Measurements from ENCODE around the gene NSL1. TPM values are rescaled to one million over a fixed set of nuclear protein-coding genes. Genes with fewer than 3 reads are reported as not detected.

NSL1 gene
- total RNA-seq, 4 donors from 2014 or later = 10.8 to 22.3 (median 16.9) TPM

DNA sequence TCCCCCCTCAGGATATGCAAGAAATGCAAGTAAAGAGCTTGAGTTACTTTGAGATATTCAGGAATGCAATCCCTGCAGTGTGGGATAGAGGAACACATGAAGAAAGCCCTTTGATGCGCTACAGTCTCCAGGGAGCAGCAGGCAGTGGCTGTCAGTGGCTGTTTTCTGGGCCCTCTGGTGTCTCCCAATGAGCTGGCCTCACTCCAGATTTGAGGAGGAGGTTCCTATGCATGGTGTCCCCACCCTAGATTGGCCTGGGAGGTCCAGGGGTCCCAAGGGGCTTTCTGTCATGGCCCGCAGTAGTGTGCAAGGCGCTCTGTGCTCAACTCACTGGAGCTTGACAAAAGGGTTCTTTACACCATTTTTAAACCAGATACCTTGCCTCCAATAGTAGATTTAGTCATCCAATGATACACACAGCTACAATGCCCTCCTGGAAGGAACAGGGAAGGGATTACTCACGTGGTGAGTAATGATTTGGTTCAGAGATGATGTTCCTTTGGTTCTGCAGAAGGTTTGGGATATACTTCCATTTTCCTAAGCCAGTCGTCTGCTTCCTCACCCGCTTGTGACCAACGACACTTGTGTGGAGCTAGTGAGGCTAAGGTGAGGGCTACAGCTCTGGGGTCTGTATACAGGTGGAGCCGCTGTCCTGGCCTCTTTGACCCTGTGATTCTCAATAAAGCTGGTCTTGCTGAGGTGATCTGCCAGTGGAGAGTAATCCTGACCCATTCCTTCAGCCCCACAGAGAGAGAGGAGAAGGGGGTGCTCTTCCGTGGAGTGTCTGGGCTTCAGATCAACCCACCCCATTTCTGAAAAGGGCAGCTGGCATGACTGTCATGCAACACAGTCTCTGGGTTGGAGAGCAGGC is 98.6 kb downstream of the NSL1 start:
- intact Hi-C loops (cut with DNase I) = no loop called here
- no peaks in the 10 kb centered on the region for H3K9me3 ChIP-seq
- TF ChIP-seq, protein P1, sequence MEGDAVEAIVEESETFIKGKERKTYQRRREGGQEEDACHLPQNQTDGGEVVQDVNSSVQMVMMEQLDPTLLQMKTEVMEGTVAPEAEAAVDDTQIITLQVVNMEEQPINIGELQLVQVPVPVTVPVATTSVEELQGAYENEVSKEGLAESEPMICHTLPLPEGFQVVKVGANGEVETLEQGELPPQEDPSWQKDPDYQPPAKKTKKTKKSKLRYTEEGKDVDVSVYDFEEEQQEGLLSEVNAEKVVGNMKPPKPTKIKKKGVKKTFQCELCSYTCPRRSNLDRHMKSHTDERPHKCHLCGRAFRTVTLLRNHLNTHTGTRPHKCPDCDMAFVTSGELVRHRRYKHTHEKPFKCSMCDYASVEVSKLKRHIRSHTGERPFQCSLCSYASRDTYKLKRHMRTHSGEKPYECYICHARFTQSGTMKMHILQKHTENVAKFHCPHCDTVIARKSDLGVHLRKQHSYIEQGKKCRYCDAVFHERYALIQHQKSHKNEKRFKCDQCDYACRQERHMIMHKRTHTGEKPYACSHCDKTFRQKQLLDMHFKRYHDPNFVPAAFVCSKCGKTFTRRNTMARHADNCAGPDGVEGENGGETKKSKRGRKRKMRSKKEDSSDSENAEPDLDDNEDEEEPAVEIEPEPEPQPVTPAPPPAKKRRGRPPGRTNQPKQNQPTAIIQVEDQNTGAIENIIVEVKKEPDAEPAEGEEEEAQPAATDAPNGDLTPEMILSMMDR (IDR thresholded peaks at IDR 0.05) = no peak
- TF ChIP-seq POLR2A (IDR thresholded peaks at IDR 0.05) = no peak
- DNase-seq = no peak
- H3K4me3 ChIP-seq = no peak overlapping the region
- H3K4me1 ChIP-seq = peaks cover 0 to 2% (median 1%) of the 10 kb centered on the region in 3 donors
- H3K27me3 ChIP-seq = peaks cover 0 to 46% (median 0%) of the 10 kb centered on the region in 4 donors
- H3K27ac ChIP-seq = no peak overlapping the region
- H3K36me3 ChIP-seq = no peaks in the 10 kb centered on the region
- WGBS, 2 donors = 69 to 72% methylated on average over 4 to 6 of the region's 9 CpGs

DNA sequence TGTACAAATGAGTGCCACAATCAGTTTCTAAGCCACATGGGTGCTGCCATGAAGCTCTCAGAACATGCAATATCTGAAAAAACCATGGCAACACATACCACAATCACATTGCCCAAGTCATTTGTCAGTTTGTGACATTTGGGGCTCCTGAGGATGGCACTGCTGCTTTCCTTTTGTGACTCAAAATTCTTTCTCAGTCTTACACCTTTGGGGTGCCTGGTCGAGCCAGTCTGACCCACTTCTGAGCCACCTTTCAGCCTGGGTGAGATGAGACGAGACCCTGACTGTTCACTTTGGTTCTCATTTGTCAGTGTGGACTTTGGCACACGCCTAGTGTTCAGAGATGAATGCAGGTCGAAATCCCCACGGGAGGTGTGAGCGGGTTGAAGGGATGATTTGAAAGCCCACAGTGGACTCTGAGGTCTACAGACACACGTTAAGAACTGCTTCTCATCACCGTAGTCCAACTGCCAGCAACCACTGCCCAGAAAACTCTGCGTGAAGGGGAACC is 100.0 kb downstream of the NSL1 start:
- no peaks in the 10 kb centered on the region for H3K9me3 ChIP-seq
- no peak for TF ChIP-seq POLR2A (IDR thresholded peaks at IDR 0.05)
- H3K27ac ChIP-seq = no peak overlapping the region
- peaks cover 0 to 3% (median 0%) of the 10 kb centered on the region in 3 donors for H3K4me1 ChIP-seq
- intact Hi-C loops (cut with DNase I) = no loop called here
- peaks cover 0 to 32% (median 0%) of the 10 kb centered on the region in 4 donors for H3K27me3 ChIP-seq
- DNase-seq = no peak
- no peak overlapping the region for H3K4me3 ChIP-seq
- 73 to 75% methylated on average over 6 to 7 of the region's 9 CpGs for WGBS, 2 donors
- H3K36me3 ChIP-seq = peaks cover 0 to 2% (median 0%) of the 10 kb centered on the region in 3 donors

DNA sequence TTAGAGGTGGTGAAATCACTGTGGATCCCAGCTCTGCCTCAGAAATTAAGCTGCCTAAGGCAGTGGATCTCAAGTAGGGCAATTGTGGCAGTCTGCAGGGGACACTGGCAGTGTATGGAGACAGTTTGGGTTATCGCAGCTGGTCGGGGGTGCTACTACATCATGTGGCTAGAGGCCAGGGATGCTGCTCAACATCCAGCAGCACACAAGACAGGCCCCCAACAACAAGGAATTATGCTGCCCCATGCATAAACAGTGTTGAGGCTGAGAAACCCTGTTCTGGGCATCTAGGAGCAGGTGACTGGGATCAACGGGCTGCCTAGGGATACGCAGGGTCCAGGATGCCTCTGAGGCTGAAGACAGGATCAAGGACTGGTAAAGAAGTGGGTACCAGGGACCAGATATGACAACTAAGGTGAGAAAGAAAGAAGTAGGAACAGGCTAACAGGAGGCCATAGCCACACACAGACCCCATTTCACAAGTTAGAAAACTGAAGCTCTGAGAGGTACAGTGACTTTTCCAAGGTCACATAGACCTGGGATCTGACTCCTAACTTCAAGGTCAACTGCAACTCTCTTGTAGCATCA is 100.7 kb downstream of the NSL1 start:
- Histone ChIP-seq H3K27ac (no peak overlapping the region), H3K4me1 (peaks cover 0 to 3% (median 0%) of the 10 kb centered on the region in 3 donors), H3K4me3 (no peak overlapping the region), H3K36me3 (peaks cover 0 to 5% (median 0%) of the 10 kb centered on the region in 3 donors), H3K9me3 (no peaks in the 10 kb centered on the region), H3K27me3 (peaks cover 0 to 25% (median 0%) of the 10 kb centered on the region in 4 donors)
- TF ChIP-seq, protein P1 (IDR thresholded peaks at IDR 0.05) = no peak
- no peak for TF ChIP-seq POLR2A (IDR thresholded peaks at IDR 0.05)
- intact Hi-C loops (cut with DNase I) = no loop called here
- WGBS, 2 donors = 88 to 97% methylated on average over 3 to 4 of the region's 4 CpGs
- DNase-seq = no peak

DNA sequence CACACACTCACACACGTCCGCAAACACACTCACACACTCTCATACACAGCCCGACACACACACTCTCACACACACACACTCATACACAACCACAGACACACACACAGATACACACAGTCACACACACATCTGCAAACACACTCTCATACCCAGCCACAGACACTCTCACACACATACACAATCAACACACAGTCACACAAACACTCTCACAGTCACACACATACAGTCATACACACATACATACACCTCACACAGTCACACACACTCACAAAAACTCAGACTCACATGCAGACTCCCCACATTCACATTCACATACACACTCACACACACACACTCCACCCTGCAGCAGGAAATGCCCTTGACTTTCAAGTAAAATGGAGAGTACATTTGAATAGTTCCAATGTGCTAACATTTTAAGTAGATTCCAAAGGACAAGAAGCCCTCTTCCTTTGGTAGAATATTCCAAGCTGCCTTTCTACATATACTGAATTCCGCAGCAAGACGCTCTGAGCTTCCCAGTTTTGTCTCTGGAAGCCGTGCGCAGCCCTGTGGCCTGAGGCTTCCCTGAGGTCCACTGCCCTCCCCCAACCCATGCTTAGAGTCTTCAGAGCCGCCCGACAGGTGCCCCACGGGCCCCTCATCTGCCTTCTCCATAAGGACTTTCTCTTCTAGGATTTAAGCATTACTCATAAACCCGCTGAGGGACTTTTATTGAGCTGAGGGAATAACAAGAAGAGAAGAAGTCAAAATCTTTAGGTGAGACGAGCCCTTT is 101.6 kb downstream of the NSL1 start:
- no peak for DNase-seq
- H3K36me3 ChIP-seq = peaks cover 0 to 5% (median 0%) of the 10 kb centered on the region in 3 donors
- 80 to 90% methylated on average over 9 to 12 of the region's 12 CpGs for WGBS, 2 donors

More for the DNA sequence above, 101.6 kb downstream of the NSL1 start:
- TF ChIP-seq, protein P1 (IDR thresholded peaks at IDR 0.05) = no peak
- TF ChIP-seq POLR2A (IDR thresholded peaks at IDR 0.05) = no peak
- Histone ChIP-seq H3K27ac (no peak overlapping the region), H3K4me3 (no peak overlapping the region), H3K9me3 (no peaks in the 10 kb centered on the region), H3K27me3 (peaks cover 0 to 18% (median 0%) of the 10 kb centered on the region in 4 donors), H3K4me1 (peaks cover 0 to 3% (median 0%) of the 10 kb centered on the region in 3 donors)
- intact Hi-C loops (cut with DNase I) = no loop called here
